Stomach (tissue), 9 donors: Measurements from ENCODE around the gene ETFRF1. TPM values are rescaled to one million over a fixed set of nuclear protein-coding genes. Genes with fewer than 3 reads are reported as not detected.
A peak's percentile ranks its signal among the peaks of the same experiment; 100 is the strongest.

Experiments
- DNase-seq, 2 donors: peaks; one replicate each; pipeline versions ENCODE4 v3.0.0 to v3.0.0-alpha.2; 2013 to 2019
- H3K27ac ChIP-seq, 5 donors: fragments of 200-600 bp in 4 of 5; sonication (generic) in 4 of 5; one replicate each; pipeline ENCODE4 v1.5.1; 2013 to 2019; ENCODE audit warnings: mild to moderate bottlenecking in 1 of 5, moderate library complexity in 1 of 5
- H3K27me3 ChIP-seq, 3 donors: fragments of 200-600 bp; sonication (generic); one replicate each; pipeline ENCODE4 v1.5.1; 2017 to 2019; ENCODE audit warnings: mixed run types in 1 of 3
- H3K36me3 ChIP-seq, 4 donors: fragments of 200-600 bp; sonication (generic); 1 replicate in 3 of 4; 2 replicates in 1 of 4; pipeline ENCODE4 v1.5.1; 2016 to 2019
- H3K4me1 ChIP-seq, 4 donors: fragments of 200-600 bp; sonication (generic); one replicate each; pipeline ENCODE4 v1.5.1; 2016 to 2019
- H3K4me3 ChIP-seq, 4 donors: fragments of 200-600 bp; sonication (generic) in 3 of 4; one replicate each; pipeline ENCODE4 v1.5.1; 2016 to 2019; ENCODE audit warnings: mild to moderate bottlenecking in 1 of 4
- H3K9me3 ChIP-seq, 4 donors: fragments of 200-600 bp; sonication (generic); one replicate each; pipeline ENCODE4 v1.5.1; 2016 to 2019
- EP300 ChIP-seq: sonication (generic); formaldehyde crosslinking; IDR thresholded peaks from one replicate; pipeline ENCODE4 v1.6.1; 2017; ENCODE audit warnings: antibody characterized with exemption
- POLR2A ChIP-seq, 4 donors: fragments of 450-650 bp; IDR thresholded peaks; one replicate each; pipeline ENCODE4 v1.6.1; 2016; ENCODE audit warnings: antibody characterized with exemption in 4 of 4, control low read depth in 2 of 4, mild to moderate bottlenecking in 1 of 4, moderate library complexity in 1 of 4
- POLR2AphosphoS5 ChIP-seq, 3 donors: sonication (generic); formaldehyde crosslinking; IDR thresholded peaks; one replicate each; pipeline ENCODE4 v1.6.1; 2016; ENCODE audit warnings: antibody characterized with exemption in 3 of 3
- WGBS, 5 donors: extraction: QIAGEN DNeasy Blood & Tissue Kit in 3 of 5; methylation state at CpG; one replicate each; pipeline versions ENCODE4 v1.1.5 to v1.1.7; 2013 to 2018; 5-methylcytosine and 5-hydroxymethylcytosine counted together
- intact Hi-C: fragments of 100-400 bp; cut with DNase I; formaldehyde crosslinking; loops from one replicate; pipeline ENCODE4 v1.15.1; 2023; ENCODE audit warnings: low total_unique reads
- polyA plus RNA-seq, 3 donors: library from polyadenylated mRNA; stranded (reverse); fragments of 200-250 nt; gene quantifications; one replicate each; pipeline ENCODE4 v1.2.3, GENCODE V29; 2013
- total RNA-seq, 5 donors: library from RNA; depleted of rRNA; stranded (reverse); fragments of >200 nt; gene quantifications; one replicate each; pipeline versions ENCODE4 v1.1.0 to v1.2.3, GENCODE V29; 2014 to 2016
- TF ChIP-seq, protein P1 (sequence below), 7 experiments: fragments of 450-650 bp in 4 of 7; fragments of 200-600 bp in 3 of 7; sonication (generic) in 3 of 7; IDR thresholded peaks; one replicate each; pipeline ENCODE4 v1.5.1; 2016 to 2019; ENCODE audit warnings: antibody characterized with exemption in 7 of 7, control low read depth in 2 of 7, mild to moderate bottlenecking in 1 of 7
- donor health status: healthy with polysubstance abuse.
- donor health status: Bipolar disorder and iron deficiency.
- donor health status: healthy.

ETFRF1 gene
- total and polyA plus RNA-seq, 8 donors = 1.4 to 50.9 (median 20.6) TPM

GRCh38 chr12:25189656-25190055 lies 5.4 kb upstream of the ETFRF1 start:
- no peak overlapping the region for H3K27ac ChIP-seq
- H3K27me3 ChIP-seq = no peaks in the 10 kb centered on the region
- no peaks in the 10 kb centered on the region for H3K9me3 ChIP-seq
- peaks cover 0 to 8% (median 4%) of the 10 kb centered on the region in 4 donors for H3K4me1 ChIP-seq
- TF ChIP-seq POLR2AphosphoS5 (IDR thresholded peaks at IDR 0.05) (no peak), EP300 (no peak), POLR2A (IDR thresholded peaks at IDR 0.05) (no peak)
- TF ChIP-seq, protein P1, sequence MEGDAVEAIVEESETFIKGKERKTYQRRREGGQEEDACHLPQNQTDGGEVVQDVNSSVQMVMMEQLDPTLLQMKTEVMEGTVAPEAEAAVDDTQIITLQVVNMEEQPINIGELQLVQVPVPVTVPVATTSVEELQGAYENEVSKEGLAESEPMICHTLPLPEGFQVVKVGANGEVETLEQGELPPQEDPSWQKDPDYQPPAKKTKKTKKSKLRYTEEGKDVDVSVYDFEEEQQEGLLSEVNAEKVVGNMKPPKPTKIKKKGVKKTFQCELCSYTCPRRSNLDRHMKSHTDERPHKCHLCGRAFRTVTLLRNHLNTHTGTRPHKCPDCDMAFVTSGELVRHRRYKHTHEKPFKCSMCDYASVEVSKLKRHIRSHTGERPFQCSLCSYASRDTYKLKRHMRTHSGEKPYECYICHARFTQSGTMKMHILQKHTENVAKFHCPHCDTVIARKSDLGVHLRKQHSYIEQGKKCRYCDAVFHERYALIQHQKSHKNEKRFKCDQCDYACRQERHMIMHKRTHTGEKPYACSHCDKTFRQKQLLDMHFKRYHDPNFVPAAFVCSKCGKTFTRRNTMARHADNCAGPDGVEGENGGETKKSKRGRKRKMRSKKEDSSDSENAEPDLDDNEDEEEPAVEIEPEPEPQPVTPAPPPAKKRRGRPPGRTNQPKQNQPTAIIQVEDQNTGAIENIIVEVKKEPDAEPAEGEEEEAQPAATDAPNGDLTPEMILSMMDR (IDR thresholded peaks at IDR 0.05) = no peak
- intact Hi-C loops = no loop called here
- no peaks in the 10 kb centered on the region for H3K36me3 ChIP-seq
- H3K4me3 ChIP-seq = no peak overlapping the region
- no peak for DNase-seq

DNA sequence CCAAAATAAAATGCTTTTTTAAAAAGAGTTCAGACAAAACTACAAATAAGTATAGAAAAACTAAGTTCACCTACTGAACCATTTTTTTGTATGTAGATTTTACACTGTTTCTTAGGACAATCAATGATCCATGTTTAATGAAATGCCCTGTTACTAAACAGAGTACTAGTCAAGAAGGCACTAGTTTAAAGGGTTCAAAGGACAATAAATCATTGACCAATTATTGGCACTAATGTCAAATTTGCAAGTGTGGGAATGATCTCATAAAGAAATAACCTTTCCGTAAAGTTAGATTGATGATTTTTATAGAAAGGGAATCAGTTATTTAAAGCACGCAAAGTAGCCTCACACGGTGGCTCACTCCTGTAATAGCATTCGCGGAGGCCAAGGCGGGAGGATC lies 4.2 kb upstream of the ETFRF1 start:
- no peak for DNase-seq
- Histone ChIP-seq H3K36me3 (no peaks in the 10 kb centered on the region), H3K9me3 (no peaks in the 10 kb centered on the region), H3K4me1 (peaks cover 0 to 12% (median 6%) of the 10 kb centered on the region in 4 donors), H3K27ac (no peak overlapping the region), H3K4me3 (no peak overlapping the region), H3K27me3 (no peaks in the 10 kb centered on the region)
- WGBS, 5 donors = 91 to 99% (median 94%) methylated on average over 6 of the region's 6 CpGs
- TF ChIP-seq, protein P1 (IDR thresholded peaks at IDR 0.05) = no peak
- TF ChIP-seq POLR2AphosphoS5 (IDR thresholded peaks at IDR 0.05) (no peak), EP300 (no peak), POLR2A (IDR thresholded peaks at IDR 0.05) (no peak)
- intact Hi-C loops = no loop called here

DNA sequence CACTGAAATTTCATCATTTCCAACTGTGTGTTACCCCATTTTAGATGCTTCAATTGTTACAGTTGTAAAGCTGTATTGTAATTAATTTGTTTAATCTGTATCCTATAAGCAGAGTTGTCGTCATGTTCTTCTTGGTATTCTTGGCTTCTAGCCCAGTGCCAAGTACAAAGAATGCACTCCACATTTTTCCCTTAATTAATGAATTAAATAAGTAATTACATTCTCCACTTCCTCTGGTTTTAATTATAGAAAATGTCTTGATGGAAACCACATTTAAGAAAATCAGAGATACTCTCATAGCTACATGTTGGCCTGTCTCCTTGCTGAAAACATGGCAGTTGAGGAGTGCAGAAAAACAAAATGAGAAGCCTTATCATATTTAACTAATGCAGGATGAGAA lies 823 bp upstream of the ETFRF1 start:
- TF ChIP-seq EP300 (no peak), POLR2AphosphoS5 (IDR thresholded peaks at IDR 0.05) (no peak), POLR2A (IDR thresholded peaks at IDR 0.05) (no peak)
- TF ChIP-seq, protein P1 (IDR thresholded peaks at IDR 0.05) = no peak
- Histone ChIP-seq H3K9me3 (no peaks in the 10 kb centered on the region), H3K27ac (peak overlapping the region in 4 of 5 donors; percentile 95 to 97 (median 95)), H3K27me3 (no peaks in the 10 kb centered on the region), H3K4me3 (peak overlapping the region; percentile 58 to 74 (median 70)), H3K4me1 (peaks cover 4 to 25% (median 16%) of the 10 kb centered on the region in 4 donors), H3K36me3 (no peaks in the 10 kb centered on the region)
- peak in 1 of 2 donors; percentile 26 for DNase-seq
- intact Hi-C loops = no loop called here
- WGBS, 5 donors = 22 to 39% (median 26%) methylated on average over 1 of the region's 1 CpG

GRCh38 chr12:25194722-25195055 lies 348 bp upstream of the ETFRF1 start:
- TF ChIP-seq POLR2AphosphoS5 (IDR thresholded peaks at IDR 0.05) = no peak
- TF ChIP-seq, protein P1 (IDR thresholded peaks at IDR 0.05) = no peak
- TF ChIP-seq EP300 = no peak
- TF ChIP-seq POLR2A (IDR thresholded peaks at IDR 0.05) = no peak
- Histone ChIP-seq H3K27ac (peak overlapping the region; percentile 95 to 97 (median 95)), H3K27me3 (no peaks in the 10 kb centered on the region), H3K4me1 (peaks cover 4 to 25% (median 16%) of the 10 kb centered on the region in 4 donors), H3K9me3 (no peaks in the 10 kb centered on the region), H3K36me3 (peaks cover 0 to 1% (median under 1%) of the 10 kb centered on the region in 4 donors), H3K4me3 (peak overlapping the region; percentile 58 to 74 (median 70))
- WGBS, 5 donors = 7 to 10% (median 8%) methylated on average over 10 to 11 of the region's 11 CpGs
- DNase-seq = no peak
- intact Hi-C loops = no loop called here
